Stimulated activated CD4-positive, alpha-beta T cell treated with anti-CD3 and anti-CD28 coated beads, Interleukin-4, amount 100 ng/mL, for 24 hours (primary cell): ENCODE results near the gene NPHP4.
"Not testable (repeated sequence)": the region's sequence is repeated elsewhere in the genome, so short reads cannot be mapped to it uniquely, and the experiment has no call there.

Source experiments
- DNase-seq: peaks from one replicate; pipeline ENCODE4 v3.0.0-alpha.2; 2020

Gene NPHP4

GRCh38 chr1:5868931-5869500, 123.2 kb downstream of the NPHP4 start:
- no peak for DNase-seq

DNA sequence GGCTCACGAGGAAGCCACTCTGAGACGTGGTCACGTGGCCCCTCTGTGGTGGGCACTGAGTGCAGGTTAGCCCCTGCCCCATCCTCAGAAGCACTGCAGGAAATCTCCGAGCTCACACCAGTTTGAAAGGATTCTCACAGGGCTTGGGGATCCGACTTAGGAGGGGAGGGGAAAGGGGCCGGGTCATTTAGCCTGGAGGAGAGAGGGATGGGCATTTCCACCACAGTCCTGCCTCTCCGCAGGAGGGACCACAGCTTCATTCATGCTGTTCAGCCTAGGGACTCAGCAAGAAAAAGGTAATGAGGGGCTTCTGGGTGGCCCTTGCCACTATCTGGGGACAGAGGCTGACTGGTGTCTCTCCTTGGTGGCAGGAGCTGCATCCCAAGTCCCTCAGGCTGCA, 126.5 kb downstream of the NPHP4 start:
- no peak for DNase-seq

- no peak for DNase-seq
Measured at GRCh38 chr1:5865056-5865455, 127.2 kb downstream of the NPHP4 start.

DNA sequence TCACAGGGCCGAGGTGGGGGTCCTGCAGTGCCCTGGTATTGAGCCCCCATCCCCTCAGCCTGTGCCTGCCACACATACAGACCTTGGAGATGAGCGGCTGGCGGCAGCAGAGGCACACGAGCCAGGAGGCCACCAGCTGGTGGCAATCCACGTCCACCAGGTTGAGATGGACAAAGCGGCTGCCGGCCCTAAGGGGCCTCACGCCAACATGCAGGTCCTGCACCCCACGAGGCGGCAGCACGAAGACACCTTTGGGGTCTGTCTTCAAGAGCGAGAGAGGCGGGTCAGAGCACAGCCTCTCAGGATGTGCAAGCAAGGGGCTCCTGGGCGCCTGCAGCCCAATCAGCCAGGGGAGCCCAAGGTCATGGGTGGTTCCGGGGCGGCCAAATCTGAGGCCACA, 128.0 kb downstream of the NPHP4 start:
- no peak for DNase-seq

DNA sequence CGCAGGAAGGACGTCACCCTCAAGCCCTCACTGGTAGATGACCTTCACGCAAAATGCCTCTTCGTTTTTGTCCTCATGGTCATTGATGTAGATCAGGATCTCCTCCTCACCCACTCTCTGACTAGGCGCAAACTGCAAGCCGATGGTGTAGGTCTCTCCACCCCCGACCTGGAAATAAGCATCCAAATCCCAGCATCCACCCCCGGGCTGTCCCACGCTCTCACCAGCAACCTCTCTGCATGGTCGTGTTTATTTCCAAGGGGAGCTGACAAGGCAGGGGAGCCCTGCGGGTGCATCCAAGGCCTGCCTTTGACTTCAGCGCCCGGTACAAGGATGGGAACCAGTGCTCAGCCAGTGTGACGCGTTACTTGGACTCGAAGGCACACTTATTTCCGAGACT, 129.0 kb downstream of the NPHP4 start:
- DNase-seq = no peak

DNA sequence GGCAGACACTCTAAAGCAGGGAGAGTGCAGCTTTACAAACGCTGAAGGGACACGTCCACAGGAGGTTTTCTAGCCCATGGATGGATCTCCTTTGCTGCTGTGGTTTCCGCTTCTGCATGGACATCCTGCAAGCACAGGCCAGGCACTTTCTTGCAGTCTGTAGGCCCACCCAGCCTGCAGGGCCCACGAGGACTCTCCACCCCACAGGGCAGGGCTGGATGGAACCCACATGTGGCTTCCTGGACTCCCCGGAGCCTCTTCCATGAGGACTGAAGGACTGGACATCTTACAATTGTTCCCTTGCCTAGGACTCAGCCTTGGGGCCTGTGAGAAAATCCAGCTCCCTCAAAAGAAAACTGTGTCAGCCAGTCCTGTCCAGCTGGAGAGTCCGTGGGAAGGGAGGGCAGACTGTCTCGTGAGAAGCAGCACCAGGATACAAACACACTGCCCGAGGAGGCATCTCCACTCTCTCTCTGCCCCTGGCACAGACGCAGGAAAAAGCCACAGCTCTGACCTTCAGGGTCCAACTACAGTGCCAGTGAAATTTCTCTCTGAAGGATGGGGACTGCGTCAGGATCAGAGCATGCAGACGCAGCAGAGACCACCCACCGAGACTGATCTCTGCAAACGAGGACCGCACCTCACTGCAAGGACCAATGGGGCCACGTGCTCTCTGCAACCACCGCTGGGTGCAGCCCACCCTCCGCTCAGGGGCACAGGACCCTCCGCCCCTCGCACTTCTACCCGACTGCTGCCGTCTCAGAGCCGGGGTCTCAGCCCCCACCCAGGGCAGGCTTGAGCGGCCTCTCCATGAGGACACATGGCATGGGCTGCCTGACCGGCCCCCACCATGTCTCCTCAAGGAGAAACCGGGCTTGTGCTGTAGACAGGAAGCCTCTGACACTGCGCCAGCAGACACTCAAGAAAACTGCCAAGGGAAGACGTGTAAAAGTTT, 130.1 kb downstream of the NPHP4 start:
- DNase-seq = no peak

- no peak for DNase-seq
Measured at GRCh38 chr1:5860277-5860676, 131.9 kb downstream of the NPHP4 start.

DNA sequence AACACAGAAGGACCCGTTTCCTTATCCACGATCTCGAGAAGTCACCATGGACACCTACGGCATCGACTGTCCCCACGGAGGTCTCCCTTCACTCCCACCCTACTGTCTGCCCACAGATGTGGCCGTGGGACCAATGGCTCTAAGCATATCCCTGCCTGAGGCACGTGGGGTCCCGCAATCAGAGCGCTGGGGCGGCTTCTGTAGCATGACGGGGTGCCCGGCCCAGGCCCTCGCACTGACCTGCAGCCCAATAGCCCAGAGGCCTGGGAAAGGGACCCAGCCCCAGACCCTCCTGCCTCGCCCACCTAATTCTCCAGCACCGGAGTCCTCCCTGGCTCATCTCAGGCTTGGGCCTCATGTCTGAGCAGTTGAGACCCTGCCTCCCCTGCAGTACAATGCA, 132.5 kb downstream of the NPHP4 start:
- no peak for DNase-seq

DNA sequence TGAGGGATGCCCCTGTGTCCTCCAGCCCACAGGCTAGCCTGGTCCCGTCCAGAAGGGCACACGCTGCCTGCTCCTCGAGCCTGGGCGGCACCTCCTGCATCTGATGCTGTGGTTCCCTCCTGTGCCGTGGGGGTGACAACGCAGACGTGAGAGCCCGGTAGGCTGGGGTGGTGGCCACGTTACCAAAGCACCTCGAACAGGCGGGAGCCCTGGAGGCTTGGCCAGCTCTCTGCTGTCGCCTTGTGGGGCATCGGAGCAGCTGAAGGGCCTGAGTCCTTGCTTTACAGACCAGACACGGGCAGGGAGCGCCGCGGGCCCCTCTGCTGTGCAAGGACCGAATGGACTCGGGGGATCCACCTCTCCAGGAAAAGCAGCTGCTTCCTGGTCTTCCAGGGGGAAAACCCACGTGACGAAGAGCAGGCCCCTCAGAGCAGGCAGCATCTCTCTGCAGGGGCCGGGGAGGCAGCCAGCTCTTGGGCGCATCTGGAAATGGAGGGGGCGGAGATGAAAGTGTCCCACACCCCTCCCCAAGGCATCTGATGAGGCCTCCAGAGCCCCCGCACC, 133.3 kb downstream of the NPHP4 start:
- DNase-seq = no peak

- DNase-seq = no peak
Measured at GRCh38 chr1:5858246-5858645, 134.0 kb downstream of the NPHP4 start.

- DNase-seq = no peak
Measured at GRCh38 chr1:5857508-5858090, 134.6 kb downstream of the NPHP4 start.

DNA sequence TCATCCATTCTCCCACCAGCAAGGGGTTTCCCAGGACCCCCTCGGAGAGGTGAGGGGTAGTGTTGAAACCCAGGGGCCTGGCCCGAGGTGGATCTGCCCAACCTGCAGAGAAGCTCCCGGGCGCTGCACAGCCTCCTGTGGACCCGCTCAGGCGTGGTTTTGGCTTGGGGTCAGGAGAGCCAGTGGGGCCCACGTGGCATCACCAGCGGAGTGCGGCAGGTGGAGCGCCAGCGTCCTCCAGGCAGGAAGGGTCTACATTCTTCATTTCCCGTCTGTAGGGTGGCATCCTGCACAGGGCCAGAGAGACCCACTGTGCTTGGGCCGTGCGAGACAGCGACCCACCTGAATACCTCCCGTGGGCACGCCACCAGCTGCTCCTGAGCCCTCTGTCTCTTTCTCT, 135.2 kb downstream of the NPHP4 start:
- no peak for DNase-seq

DNA sequence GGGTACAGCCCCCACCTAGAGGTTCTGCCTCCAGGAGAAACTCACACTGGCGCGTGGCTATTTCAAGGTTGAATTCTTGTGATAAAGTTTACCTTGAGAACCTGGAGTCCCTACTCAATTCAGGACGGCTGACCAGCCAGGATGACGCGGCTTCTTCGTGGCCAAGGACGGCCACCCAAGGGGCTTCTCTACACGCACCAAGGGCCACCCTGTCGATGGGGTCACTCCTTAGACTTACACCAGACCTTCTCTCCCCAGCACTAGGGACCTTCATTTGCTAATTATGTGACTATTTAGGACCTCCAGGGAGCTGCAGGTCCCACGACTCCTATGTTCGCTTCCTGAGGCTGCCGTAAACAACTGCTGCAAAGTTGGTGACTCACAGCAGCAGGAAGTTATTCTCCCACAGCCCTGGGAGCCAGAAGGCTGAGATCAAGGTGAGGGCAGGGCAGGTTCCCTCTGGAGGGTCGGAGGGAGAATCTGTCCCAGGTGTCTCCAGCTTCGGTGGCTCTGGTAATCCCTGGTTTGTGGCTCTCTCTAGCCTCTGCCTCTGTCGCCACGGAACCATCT, 135.9 kb downstream of the NPHP4 start:
- no peak for DNase-seq

- no peak for DNase-seq
Measured at GRCh38 chr1:5855196-5855897, 136.9 kb downstream of the NPHP4 start.

DNA sequence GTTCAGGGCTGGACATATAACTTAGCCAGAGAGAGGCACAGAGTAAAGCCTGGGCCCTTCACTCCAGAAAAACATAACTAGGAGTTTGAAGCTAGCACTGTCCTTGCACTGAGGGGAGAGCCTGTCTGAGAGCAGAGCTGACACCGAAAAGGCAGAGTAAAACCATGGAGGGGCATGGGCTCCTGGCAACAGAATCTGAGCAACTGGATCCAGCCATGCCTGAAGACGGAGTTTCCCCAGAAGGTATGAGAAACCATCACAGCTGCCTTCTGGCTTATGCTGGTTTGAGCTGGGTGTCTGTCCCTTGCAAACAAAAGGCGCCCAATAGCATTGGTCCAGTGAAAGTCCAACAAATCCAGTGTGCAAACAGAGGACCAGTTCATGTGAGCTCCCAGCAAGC, 137.5 kb downstream of the NPHP4 start:
- no peak for DNase-seq

- not testable (repeated sequence) for DNase-seq
Measured at GRCh38 chr1:5853858-5854257, 138.4 kb downstream of the NPHP4 start.

- no peak for DNase-seq
Measured at GRCh38 chr1:5850503-5850902, 141.7 kb downstream of the NPHP4 start.

DNA sequence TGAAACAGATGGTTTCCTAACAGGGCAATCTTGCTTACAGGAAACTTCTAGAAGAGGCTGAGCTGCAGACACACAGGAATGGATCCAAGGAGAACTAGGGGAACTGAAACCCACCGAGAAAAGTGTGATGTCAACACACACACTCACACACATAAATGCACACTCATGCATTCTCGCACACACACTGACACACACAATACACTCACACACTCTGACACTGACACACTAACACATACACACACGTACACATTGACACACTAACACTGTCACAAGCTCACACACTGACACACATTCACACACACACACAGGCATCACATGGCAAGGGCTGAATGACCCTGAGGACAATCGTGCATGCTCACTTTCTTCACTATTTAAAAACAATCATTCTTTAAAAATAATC, 142.7 kb downstream of the NPHP4 start:
- DNase-seq = no peak

GRCh38 chr1:5847013-5847659, 145.1 kb downstream of the NPHP4 start:
- DNase-seq = no peak

DNA sequence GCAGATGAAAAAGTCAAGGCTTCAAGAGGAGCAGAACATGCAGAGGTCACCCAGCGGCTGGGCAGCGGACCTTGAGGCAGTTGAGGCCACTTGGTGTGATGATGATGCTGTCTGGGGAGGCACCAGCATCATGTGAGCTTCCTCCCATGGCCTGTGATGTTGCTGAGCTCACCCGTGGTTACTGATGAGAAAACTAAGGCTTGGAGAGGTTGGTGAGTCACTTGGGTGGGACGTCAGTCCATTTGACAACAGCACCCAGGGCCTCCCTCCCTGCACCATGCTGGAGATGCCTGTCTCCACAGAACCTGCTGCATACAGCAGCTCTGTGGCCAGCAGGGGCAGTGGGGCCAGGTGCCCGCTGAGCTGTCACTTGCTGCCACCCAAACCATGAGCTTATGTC, 146.8 kb downstream of the NPHP4 start:
- no peak for DNase-seq

- DNase-seq = no peak
Measured at GRCh38 chr1:5844442-5844841, 147.8 kb downstream of the NPHP4 start.

DNA sequence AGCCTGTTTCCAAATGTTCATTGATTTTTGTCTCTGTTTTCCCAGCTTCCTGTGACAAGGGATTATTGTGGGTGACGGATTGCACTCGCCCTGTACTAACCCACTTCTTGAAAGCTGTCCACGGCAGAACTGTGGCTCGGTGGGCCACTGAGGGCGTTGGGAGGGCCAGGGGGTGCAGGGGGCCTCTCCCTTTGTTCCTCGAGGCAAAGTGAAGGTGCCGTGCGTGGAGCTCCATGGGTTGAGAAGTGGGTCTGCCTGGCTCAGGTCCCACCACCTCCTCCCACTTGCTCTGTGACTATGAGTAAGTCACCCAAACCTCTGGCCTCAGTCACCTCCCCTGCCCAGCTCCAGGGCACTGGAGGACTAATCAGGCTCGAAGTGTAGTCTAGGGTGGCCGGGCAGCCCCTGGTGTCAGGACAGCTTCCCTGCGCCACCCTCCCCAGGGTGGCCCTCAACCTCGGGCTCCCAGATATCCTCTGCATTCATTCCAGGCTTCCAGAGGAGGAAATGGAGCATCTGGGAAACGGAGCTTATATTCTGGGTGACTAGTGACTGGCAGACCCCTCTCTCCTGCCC, 148.6 kb downstream of the NPHP4 start:
- DNase-seq = no peak
